HG03442 (cell line): ENCODE measurements around the gene FAM171A1.
"Not testable (repeated sequence)": the region's sequence is repeated elsewhere in the genome, so short reads cannot be mapped to it uniquely, and the experiment has no call there.

ENCODE experiments used
- ATAC-seq: cut with Tn5 transposase; IDR thresholded peaks from one replicate; pipeline ENCODE4 v1.9.1; 2021; ENCODE audit warnings: mild to moderate bottlenecking, moderate library complexity; ENCODE audit not compliant: unreplicated experiment

Gene FAM171A1

DNA sequence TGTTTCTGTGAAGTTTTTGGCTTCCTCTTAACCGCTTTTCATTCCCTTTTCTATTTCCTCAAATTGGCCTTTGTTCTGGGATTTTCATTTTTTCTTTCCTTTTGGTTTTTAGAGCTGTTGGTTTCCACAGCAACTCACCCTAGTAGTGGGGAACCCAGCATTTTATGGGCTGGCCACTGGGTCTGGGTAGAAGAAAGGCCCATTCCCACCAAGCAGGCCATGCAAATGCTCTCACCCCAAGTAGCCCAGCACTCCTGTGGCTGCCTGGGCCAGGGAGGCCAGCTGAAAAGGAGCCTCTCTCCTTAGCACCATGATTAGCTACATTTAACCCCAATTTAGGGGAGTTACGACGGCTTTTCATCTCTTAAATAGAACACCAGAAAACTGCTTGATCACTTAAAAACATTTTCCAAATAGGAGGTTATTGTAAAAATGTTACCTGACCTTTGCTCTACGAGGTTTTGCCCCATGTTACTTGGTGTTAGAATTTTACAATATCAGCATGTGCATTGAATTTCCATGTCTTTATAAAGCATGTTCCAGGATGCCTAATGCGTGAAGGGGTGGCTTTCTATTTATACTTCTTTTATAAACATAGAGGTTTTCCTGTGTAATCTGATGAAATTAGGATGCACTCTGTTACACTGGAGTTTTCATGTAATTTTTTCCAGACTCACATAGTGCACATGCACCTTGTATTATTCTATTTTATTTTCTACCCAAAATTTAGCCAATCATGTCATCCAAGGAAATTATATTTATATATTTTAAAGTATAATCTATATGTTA lies 75.4 kb downstream of the FAM171A1 start:
- ATAC-seq, result no peak

DNA sequence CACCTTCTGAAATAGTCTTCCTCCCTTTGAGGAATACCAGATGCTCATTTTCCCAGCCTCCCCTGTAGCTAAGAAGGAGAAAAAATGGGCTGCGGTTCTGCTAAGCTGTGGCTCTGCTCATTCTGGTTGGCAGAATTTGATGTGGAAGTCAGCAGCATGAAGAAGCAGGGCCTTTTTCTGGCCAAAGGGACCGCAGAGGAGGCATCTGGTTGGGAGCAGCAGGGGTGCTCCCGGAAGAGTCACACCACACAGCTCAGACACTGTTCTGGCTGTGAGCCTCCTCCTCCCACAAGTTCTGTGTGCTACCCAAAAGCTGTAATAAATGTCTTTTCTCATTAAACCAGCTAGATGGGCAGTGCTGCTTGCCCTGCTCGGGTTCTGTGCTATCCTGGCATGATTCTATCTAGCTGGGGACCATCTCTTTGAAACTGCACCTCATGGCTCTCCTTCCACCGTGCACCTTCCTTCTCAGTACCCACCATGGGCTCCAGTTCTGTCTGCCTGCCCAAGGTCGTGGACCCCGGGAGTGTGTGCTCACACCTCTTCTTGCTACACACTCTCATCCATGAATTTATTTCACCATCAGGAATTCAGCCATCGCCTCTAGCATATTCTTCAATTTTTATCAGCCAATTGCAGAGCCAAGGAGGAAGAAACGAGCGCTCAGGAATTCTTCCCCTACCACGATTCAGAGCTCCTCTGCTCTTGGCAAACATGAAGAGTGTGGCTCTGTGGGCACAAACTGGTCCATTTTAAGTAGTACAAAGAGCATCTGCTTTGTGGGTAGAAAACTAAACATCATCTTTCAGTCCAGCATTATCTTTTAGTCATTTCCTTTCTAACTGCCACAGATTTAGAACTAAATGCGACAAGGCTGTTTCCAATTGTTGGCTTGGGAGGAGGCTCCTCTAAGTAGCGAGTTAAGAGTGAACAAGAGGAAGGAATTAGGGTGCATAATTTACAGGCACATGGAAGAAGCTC lies 76.9 kb downstream of the FAM171A1 start:
- no peak for ATAC-seq

DNA sequence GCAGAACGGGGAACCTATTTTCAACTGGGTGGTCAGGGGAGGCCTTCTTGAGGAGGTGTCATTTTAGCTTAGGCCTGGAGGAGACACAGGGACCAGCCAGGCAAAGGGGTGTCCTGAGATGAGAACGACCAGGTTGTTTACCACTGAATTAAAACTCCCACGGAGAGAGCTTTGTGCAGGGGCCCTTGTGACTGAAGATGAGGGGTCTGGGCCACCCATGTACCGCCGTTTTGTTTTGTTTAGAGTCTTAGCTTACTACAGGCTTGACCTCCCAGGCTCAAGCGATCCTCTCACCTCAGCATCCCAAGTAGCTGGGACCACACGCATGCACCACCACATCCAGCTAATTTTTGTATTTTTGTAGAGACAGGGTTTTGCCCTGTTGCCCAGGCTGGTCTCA lies 80.4 kb downstream of the FAM171A1 start:
- ATAC-seq, result no peak

DNA sequence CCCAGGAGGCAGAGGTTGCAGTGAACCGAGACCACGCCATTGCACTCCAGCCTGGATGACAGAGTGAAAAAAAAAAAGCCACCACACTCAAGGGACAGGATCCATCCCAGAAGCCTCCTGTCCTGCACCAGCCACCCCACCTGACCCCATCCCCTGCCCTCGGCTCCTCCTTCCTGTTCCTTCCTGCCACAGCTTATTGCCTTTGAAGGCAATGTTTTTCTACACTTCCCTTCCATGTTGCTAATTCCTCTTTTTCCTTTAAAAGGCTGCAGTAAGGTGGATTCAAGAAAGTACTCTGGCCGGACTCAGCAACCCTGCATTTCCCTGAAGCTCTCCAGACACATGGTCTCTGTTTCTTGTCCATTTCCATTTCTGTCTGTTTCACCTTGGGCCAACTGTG lies 80.9 kb downstream of the FAM171A1 start:
- no peak for ATAC-seq

DNA sequence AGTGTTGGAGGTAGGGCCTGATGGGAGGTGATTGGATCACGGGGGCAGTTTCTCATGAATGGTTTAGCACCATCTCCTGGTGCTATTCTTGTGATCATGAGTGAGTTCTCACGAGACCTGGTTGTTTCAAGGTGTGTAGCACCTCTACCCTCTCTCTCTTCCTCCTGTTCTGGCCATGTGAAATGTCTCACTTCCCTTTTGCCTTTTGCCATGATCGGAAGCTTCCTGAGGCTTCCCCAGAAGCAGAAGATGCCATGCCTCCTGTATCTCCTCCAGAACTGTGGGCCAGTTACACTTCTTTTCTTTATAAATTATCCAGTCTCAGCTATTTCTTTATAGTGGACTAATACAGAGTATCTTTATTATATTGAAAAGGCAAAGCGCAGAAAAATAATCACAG lies 90.1 kb downstream of the FAM171A1 start:
- no peak for ATAC-seq

DNA sequence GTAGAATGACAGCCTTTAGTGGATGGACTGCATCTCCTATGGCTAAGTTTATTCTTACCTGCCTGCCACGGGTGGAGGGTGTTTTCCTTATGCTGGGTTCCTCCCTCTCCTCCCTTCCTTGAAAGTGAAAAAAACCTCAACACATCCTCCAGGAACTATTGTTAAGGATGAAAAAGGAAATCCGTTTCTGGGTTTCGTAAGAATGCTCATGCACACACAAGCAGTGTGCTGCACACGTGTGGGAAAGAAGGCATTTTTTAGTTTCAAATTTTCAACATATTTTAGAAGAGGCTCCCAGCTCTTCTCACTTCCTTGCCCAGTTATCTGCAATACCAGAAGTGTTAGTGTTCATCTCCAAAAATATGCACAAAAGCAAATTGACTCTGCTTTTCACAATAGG lies 90.6 kb downstream of the FAM171A1 start:
- ATAC-seq, result no peak

DNA sequence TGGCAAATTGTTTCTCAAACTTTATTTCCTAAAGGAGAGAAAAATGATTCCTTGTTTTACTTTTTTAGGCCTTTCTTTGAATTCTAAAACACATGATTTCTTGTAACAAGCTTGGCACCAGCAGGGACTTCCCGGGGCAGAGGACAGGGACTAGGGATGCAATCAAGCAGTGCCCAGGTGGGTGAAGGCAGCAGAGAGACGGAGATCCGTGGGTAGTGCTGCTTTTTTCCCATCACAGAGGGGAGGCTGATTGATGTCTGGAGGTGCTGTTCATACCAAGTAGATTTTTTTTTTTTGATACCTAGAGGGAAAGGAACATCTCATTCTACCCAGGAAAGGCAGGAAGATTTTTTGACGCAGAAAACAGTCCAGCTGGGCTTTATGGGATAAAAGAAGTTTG lies 91.9 kb downstream of the FAM171A1 start:
- ATAC-seq, result no peak

DNA sequence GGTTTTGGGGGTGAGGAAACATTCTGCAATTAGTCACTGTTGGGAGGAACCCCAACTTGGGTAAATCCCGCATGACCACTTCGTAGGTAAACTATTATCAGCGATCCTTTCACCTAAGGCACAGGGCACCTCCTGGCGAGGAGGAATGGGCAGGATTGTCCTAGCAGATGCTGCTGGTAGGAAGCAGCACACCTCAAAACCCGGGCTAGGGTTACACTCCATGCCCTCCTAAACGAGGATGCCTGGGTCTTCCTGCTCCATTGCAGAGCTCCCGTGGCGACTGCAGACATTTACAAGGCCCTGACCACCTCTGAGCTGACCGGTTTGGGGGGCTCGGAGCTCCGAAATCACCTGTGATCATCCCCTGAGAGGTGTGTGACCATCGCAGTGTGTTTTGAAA lies 92.3 kb downstream of the FAM171A1 start:
- no peak for ATAC-seq

DNA sequence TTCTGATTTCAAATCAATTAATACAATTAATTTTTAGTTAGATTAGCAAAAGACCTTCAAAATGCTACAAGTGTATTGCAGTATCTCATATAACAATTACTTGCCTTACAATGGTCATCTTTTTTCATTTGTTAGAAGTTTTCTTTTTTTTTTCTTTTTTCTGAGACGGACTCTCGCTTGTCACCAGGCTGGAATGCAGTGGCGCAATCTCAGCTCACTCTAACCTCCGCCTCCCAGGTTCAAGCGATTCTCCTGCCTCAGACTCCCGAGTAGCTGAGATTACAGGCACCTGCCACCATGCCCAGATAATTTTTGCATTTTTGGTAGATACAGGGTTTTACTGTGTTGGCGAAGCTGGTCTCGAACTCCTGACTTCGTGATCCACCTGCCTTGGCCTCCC lies 95.0 kb downstream of the FAM171A1 start:
- ATAC-seq, result not testable (repeated sequence)

DNA sequence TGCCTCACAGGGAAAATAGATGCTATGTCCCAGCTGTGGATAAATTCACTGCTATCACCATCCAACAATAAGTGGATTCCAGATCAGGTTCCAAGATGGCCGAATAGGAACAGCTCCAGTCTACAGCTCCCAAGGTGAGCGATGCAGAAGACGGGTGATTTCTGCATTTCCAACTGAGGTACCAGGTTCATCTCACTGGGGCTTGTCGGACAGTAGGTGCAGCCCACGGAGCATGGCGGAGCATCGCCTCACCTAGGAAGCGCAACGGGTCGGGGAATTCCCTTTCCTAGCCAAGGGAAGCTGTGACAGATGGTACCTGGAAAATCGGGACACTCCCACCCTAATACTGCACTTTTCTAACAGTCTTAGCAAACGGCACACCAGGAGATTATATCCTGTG lies 101.3 kb downstream of the FAM171A1 start:
- ATAC-seq, result not testable (repeated sequence)

DNA sequence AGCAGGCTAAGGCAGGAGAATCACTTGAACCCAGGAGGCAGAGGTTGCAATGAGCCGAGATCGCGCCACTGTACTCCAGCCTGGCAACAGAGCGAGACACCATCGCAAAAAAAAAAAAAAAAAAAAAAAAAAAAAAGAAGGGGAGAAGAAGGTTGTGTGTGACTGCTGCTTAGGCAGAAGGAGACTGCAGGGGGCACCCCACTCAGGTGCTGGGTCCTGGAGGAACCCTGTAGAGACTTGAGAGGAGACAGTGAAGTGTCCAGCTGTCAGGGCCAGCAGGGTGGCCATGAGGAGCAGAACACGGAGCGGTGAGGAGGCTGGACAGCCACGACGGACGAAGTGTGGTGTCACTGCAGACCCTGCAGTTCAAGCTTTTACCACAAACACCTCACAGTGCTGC lies 103.6 kb downstream of the FAM171A1 start:
- no peak for ATAC-seq

DNA sequence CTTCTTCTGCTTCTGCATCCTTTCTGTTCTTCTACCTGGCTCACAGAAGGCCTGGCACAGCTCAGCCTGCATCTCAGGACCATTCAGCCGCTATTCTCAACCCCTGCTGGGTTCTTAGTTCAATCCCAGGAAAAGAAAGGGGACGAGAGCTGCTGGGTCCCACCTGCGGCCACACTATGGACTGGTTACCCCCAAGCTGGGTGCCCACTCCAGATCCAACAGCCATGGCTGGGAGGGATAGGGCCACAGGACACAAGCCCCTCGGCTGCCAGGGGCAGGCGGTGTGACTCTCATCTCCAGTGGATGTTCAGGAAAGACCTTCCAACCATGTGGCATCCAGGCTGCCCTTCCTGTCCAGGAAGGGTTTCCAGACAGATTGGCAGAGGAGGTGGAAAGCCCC lies 105.0 kb downstream of the FAM171A1 start:
- no peak for ATAC-seq

DNA sequence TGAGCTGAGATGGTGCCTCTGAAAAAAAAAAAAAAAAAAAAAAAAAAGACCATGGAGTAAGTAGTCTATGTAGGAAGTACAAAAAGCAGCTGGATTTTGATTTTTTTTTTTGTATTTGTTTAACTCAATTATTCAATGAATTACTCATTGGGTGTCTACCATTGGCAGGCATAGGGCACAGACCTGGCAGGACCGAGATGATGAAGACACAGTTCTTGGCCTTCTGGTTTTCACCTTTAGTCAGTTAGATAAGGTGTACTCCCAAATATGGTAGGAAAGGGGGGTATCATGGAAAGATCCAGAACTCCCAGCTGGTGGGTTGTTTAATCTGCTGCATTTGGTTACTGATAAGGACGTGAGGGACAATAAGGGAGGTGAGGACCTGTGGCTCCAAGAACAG lies 105.5 kb downstream of the FAM171A1 start:
- no peak for ATAC-seq

DNA sequence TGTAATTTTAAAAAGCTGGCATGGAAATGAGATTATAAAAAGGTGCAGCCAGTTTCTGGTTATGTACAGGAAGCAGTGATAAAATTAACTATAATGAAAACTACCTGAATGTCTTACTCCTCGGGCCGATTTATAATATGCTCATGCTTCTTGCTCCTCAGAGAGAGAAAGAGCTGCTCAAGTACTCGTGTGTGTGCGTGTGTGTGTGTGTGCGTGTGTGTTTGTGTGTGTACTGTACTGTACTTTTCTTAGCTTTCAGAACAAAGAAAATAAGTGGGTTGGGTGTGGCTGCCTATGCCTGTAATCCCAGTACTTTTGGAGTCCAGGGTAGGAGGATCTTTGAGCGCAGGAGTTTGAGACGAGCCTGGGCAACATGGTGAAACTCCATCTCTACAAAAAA lies 106.0 kb downstream of the FAM171A1 start:
- no peak for ATAC-seq

DNA sequence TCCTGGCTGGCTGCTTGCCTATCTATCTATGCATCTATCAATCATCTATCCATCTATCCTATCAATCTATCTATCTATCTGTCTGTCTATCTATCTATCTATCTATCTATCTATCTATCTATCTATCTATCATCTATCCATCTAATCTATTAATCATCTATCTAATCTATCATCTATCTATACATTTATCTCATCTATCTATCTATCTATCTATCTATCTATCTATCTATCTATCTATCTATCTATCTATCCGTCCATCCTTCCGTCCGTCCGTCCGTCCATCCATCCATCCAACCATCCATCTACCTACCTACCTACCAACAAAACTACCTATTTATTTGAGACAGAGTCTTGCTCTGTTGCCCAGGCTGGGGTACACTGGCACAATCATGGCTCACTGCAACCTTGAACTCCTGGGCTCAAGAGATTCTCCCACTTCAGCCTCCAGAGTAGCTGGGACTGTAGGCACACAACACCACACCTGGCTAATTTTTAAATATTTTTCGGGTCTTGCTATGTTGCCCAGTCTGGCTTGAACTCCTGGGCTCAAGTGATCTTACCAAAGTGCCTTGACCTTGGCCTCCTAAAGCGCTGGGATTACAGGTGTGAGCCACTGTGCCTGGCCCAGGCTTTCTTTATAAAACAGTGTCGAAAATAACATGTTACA lies 107.3 kb downstream of the FAM171A1 start:
- no peak for ATAC-seq

DNA sequence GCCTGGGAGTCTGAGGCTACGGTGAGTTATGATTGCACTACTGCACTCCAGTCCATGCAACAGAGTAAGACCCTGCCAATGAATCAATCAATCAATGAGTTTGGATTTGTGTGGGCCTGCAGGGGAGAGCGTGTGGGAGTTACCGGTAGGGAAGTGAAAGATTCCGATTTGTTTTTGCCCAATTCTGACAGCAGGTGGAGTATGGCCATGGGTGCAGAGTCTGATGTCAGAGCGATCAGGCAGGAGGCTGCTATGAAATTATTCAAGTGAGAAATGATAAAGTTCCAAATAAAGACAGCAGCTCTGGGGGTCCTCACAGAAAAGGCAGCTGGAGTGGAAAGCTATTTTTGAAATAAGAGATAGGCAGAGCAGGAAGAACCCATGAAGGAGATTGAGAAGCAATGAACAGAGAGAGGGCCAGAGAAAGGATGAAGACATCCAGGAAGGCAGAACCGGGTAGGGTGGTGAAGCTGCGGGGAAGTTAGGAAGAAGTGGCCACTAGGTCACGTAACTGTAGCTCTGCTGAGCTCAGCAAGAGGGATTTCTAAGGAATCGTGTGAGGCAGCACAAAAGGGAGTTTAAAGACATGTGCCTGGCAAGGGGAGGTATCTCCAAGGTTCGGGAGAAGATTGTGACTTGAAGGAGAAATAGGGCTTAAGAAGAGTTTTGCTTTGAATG lies 108.9 kb downstream of the FAM171A1 start:
- ATAC-seq, result peak; percentile 46

DNA sequence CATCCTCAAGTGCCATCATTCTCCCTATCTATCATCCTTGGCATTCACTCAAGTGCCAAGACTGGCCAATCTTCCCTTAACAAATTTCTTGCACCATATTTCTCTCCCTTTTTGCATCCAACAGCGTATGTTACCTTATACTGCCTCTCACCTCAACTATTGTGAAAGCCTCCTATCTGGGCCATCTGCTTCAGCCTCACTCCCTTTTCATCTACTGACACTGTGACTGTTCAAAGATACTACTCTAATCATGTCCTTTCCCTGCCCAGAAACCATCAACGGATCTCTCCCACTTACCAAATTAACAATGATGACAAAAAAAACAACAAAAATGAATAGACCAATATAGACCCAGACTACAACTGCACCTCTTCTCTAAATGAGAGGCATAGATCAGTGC lies 112.0 kb downstream of the FAM171A1 start:
- no peak for ATAC-seq

DNA sequence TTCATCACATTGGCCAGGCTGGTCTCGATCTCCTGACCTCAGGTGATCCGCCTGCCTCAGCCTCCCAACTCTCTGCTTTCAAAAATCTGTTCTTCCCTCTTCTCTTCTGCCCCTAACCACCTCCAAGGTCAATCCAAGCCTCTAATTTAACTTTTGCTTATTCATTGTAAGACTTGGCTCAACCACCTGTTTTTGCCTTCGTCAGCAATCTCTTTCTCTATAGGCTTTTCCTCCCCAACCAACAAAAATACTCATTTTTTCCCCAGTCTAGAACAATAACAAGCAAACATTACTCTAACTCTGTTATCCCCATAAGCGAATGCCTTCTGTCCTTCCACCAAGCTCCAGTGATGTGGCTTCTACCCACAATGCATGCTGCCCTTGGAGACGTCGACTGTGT lies 112.8 kb downstream of the FAM171A1 start:
- no peak for ATAC-seq

DNA sequence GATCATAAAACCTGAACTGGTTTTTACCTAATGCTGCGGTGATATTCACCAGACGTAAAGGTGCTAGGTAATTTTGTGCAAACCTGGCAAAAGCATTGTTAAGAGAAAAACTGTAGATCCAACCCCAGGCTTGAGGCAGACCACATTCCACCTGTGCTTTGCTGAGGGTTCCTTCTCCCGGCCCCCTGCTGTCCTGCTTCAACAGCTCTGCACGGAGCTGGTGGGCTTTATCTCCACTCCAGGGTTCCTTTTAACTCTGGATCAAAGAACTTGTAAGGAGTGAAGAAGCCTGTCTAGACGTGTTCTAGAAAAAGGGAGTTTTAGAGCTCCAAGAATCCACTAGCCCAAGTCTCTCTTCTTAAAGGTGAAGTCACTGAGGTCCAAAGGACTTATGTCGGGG lies 115.1 kb downstream of the FAM171A1 start:
- ATAC-seq, result no peak

DNA sequence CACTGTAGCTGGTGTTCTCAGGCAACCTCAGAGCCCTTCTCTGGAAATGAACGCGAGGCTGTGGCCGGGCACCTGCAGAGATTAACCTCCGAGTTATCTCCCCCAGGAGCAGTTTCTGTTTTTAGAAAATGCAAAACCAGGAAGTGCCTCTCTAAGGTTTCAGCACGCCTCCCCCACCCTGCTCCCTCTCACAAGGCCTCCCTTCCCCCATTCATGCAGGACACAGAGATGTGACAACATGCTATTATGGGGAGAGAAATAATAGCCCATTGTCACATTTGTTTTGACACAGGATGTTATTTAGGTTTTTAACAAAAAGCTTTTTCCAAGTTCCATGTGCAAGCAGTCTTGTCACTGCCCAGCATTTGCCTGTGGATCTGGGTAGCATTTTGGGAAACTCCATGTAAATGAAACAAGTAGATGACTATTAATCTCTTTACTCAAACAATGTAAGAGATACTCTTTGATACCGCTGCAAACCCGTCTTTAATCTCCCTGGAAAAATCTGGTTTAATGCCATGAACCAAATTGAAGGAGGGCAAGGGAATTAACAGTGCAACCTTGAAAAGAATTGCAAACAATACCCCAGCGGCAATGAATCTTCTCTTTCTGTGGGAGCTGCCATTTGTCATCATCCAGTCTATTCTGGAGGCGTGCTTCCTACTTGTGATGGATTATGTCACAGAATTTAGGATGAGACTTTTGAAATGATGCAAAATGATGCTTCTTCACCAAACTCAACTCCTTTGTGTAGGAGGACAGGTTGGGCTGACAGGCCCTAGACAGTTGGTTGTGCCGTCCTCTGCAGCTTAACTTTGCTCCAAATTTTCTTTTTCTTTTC lies 116.1 kb downstream of the FAM171A1 start:
- no peak for ATAC-seq
